Lung (tissue), 12 donors: Measurements from ENCODE around the gene FKBP4. TPM values are rescaled to one million over a fixed set of nuclear protein-coding genes. Genes with fewer than 3 reads are reported as not detected.

Experiments
- ATAC-seq: fragments of 200-7000 bp; cut with Tn5 transposase; one replicate; pipeline ENCODE4 v1.9.1; 2020; ENCODE audit warnings: moderate number of reproducible peaks; ENCODE audit not compliant: insufficient read depth, low FRiP score
- DNase-seq, 3 donors: peaks; one replicate each; pipeline ENCODE4 v3.0.0-alpha.2; 2013 to 2017
- H3K27ac ChIP-seq, 2 donors: one replicate each; pipeline ENCODE4 v1.5.1; 2013; ENCODE audit warnings: mild to moderate bottlenecking in 2 of 2, moderate library complexity in 2 of 2, control low read depth in 1 of 2, inconsistent platforms in 1 of 2, low read depth in 1 of 2, low read length in 1 of 2
- H3K27me3 ChIP-seq, 3 donors: one replicate each; pipeline ENCODE4 v1.5.1; 2013; ENCODE audit warnings: low read length in 2 of 3; ENCODE audit not compliant: control insufficient read depth in 3 of 3, insufficient read depth in 3 of 3
- H3K36me3 ChIP-seq, 4 donors: one replicate each; pipeline ENCODE4 v1.5.1; 2013; ENCODE audit warnings: low read length in 4 of 4, mild to moderate bottlenecking in 1 of 4, moderate library complexity in 1 of 4; ENCODE audit not compliant: control insufficient read depth in 4 of 4, insufficient read depth in 4 of 4
- H3K4me1 ChIP-seq, 5 donors: one replicate each; pipeline ENCODE4 v1.5.1; 2013; ENCODE audit warnings: low read length in 5 of 5, mild to moderate bottlenecking in 2 of 5, moderate library complexity in 1 of 5; ENCODE audit not compliant: control insufficient read depth in 5 of 5, insufficient read depth in 5 of 5
- H3K4me3 ChIP-seq: one replicate; pipeline ENCODE4 v1.5.1; 2013; ENCODE audit warnings: mild to moderate bottlenecking, control low read depth, moderate library complexity
- H3K9ac ChIP-seq, 2 donors: one replicate each; pipeline ENCODE4 v1.5.1; 2013; ENCODE audit warnings: low read length in 2 of 2, control low read depth in 1 of 2; ENCODE audit not compliant: insufficient read depth in 1 of 2
- H3K9me3 ChIP-seq, 4 donors: one replicate each; pipeline ENCODE4 v1.5.1; 2013; ENCODE audit warnings: low read length in 3 of 4, mild to moderate bottlenecking in 1 of 4, moderate library complexity in 1 of 4; ENCODE audit not compliant: control insufficient read depth in 4 of 4, insufficient read depth in 3 of 4
- CTCF ChIP-seq: IDR thresholded peaks from 2 replicates; pipeline ENCODE4 v1.5.1; 2012; ENCODE audit warnings: mild to moderate bottlenecking; ENCODE audit errors: control extremely low read depth, extremely low read depth
- WGBS, 2 donors: extraction: QIAGEN DNeasy Blood & Tissue Kit; methylation state at CpG; one replicate each; pipeline ENCODE4 v1.1.7; 2013; 5-methylcytosine and 5-hydroxymethylcytosine counted together
- polyA plus RNA-seq, 2 donors: library from polyadenylated mRNA; stranded (reverse); fragments of 200-250 nt; gene quantifications; one replicate each; pipeline ENCODE4 v1.2.1, GENCODE V29; 2013
- total RNA-seq, 2 donors: library from RNA; depleted of rRNA in 1 of 2; stranded (reverse); fragments of >200 nt in 1 of 2; gene quantifications; one replicate each; pipeline ENCODE4 v1.2.1, GENCODE V29; 2014 to 2021
- donor health status: control.
- donor health status: control.
- donor health status: Bipolar disorder and iron deficiency.
- donor health status: healthy.
- donor health status: DM: yes; HTN: yes; CAD: no.

FKBP4 gene
- total and polyA plus RNA-seq, 4 donors = 26.7 to 69.8 (median 43.6) TPM

GRCh38 chr12:2826036-2826435 is 31.3 kb downstream of the FKBP4 start:
- H3K36me3 ChIP-seq = peaks cover 23 to 61% (median 48%) of the 10 kb centered on the region in 4 donors
- DNase-seq (no peak), ATAC-seq (no peak)
- H3K9ac ChIP-seq = no peak overlapping the region
- no peaks in the 10 kb centered on the region for H3K4me1 ChIP-seq
- H3K4me3 ChIP-seq = no peak overlapping the region
- H3K27ac ChIP-seq = no peak overlapping the region
- H3K9me3 ChIP-seq = no peaks in the 10 kb centered on the region
- no peaks in the 10 kb centered on the region for H3K27me3 ChIP-seq
- 97 to 98% methylated on average over 3 of the region's 3 CpGs for WGBS, 2 donors
- no peak for TF ChIP-seq CTCF

- 90 to 91% methylated on average over 14 of the region's 14 CpGs for WGBS, 2 donors
- H3K4me1 ChIP-seq = no peaks in the 10 kb centered on the region
- H3K9ac ChIP-seq = no peak overlapping the region
- no peak overlapping the region for H3K27ac ChIP-seq
- H3K27me3 ChIP-seq = no peaks in the 10 kb centered on the region
- no peaks in the 10 kb centered on the region for H3K9me3 ChIP-seq
- peaks cover 23 to 57% (median 40%) of the 10 kb centered on the region in 4 donors for H3K36me3 ChIP-seq
- DNase-seq (no peak), ATAC-seq (no peak)
- no peak overlapping the region for H3K4me3 ChIP-seq
- TF ChIP-seq CTCF = no peak
These were observed 32.1 kb downstream of the FKBP4 start for GRCh38 chr12:2826721-2827515.

- Histone ChIP-seq H3K9me3 (no peaks in the 10 kb centered on the region), H3K27ac (no peak overlapping the region), H3K9ac (no peak overlapping the region), H3K36me3 (peaks cover 10 to 41% (median 31%) of the 10 kb centered on the region in 4 donors), H3K4me1 (peaks cover 0 to 1% (median 0%) of the 10 kb centered on the region in 5 donors), H3K4me3 (no peak overlapping the region), H3K27me3 (no peaks in the 10 kb centered on the region)
- ATAC-seq = no peak
- no peak for TF ChIP-seq CTCF
- 92% methylated on average over 6 of the region's 6 CpGs for WGBS, 2 donors
- no peak for DNase-seq
These were observed 34.5 kb downstream of the FKBP4 start for GRCh38 chr12:2829275-2829674.
